ENCODE data around the gene PLCB3. TPM values are rescaled to one million over a fixed set of nuclear protein-coding genes. Genes with fewer than 3 reads are reported as not detected.

The PLCB3 gene
- total and polyA plus RNA-seq, 2 donors (not counting 3 experiments of a cell fraction or from before 2014, with no cell fraction given), result 32.3 to 61.1 TPM

DNA sequence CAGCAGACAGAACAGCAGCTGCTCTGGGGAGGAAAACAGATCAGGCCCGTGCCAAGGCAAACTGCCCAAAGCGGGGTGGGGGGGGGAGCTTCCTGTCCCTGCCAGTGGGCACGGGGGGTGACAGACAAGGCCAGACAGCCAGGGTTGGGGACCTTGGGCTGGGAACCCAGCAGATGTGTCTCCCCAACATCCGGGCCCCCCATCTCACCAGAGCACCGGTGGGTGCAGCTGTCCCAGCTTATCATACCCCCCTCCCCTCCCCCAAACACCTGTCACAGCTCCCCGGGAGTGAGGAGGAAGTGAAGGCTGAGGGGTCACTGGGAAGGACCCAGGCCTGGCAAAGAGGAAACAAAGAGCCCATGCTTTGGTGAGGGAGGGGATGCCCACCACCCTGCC, 5.9 kb upstream of the PLCB3 start:
- CTCF ChIA-PET, result interaction anchor here (0.9 to 5.0 kb wide), 10 partner anchors 8 to 110 kb away, joined by 3 to 36 read pairs (median 5); partner anchors contain the start of genes CATSPERZ, ESRRA and STIP1
- POLR2A ChIA-PET, result interaction anchor here (0.6 to 2.2 kb wide), 4 partner anchors 23 to 59 kb away, joined by 3 to 10 read pairs (median 6); no protein-coding TSS in a partner anchor
- peaks cover 40% of the 10 kb centered on the region for H3K79me2 ChIP-seq (ENCODE audit: control insufficient read depth, insufficient read depth, low read length)
- FAIRE-seq, result no peak
- no peak overlapping the region for H2AFZ ChIP-seq (ENCODE audit: low read depth, low read length)
- BruUV-seq (replicated peaks), result no TSS peak
- H3K9me3 ChIP-seq (replicated peaks; ENCODE audit: control insufficient read depth, insufficient read depth, low read length), result no peaks in the 10 kb centered on the region
- dilution Hi-C loops (cut with MboI; ENCODE audit: extremely low pct_ligation_motif_present, low sequenced_read_pairs) (no loop called here), intact Hi-C loops (cut with micrococcal nuclease) (no loop called here)
- no peaks in the 10 kb centered on the region for H3K27me3 ChIP-seq (ENCODE audit: control insufficient read depth in 2 of 2, insufficient read depth in 2 of 2, low read length in 2 of 2)
- peak overlapping the region; percentile 67 to 78 (median 73) for H3K4me3 ChIP-seq (replicated peaks in 1 of 3; ENCODE audit: insufficient read depth in 1 of 3, low read depth in 1 of 3, low read length in 3 of 3)
- no peaks in the 10 kb centered on the region for H3K9me1 ChIP-seq (replicated peaks; ENCODE audit: control insufficient read depth, extremely low read depth, insufficient read depth, low read length)
- no peaks in the 10 kb centered on the region for H4K20me1 ChIP-seq (replicated peaks; ENCODE audit: control insufficient read depth, extremely low read depth, insufficient read depth, low read length)
- TF ChIP-seq POLR2A (IDR thresholded peaks at IDR 0.05; ENCODE audit: low read depth, low read length) (no peak), FOS (IDR thresholded peaks at IDR 0.05; ENCODE audit: borderline replicate concordance, insufficient read depth, low read length) (no peak), POLR2AphosphoS5 (IDR thresholded peaks at IDR 0.05; ENCODE audit: insufficient read depth, low read depth, low read length) (no peak), EZH2 (IDR thresholded peaks at IDR 0.05; ENCODE audit: borderline replicate concordance, low read depth, low read length, severe bottlenecking) (no peak), MYC (IDR thresholded peaks at IDR 0.05; ENCODE audit: low read depth, low read length) (no peak), GATA2 (IDR thresholded peaks at IDR 0.05; ENCODE audit: insufficient read depth, insufficient read length, low read depth, low read length) (no peak), JUN (IDR thresholded peaks at IDR 0.05; ENCODE audit: borderline replicate concordance, insufficient read depth, insufficient read length, low read depth) (no peak)
- TF ChIP-seq, protein P1, sequence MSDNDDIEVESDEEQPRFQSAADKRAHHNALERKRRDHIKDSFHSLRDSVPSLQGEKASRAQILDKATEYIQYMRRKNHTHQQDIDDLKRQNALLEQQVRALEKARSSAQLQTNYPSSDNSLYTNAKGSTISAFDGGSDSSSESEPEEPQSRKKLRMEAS (IDR thresholded peaks at IDR 0.05; ENCODE audit: insufficient read depth, insufficient read length), result no peak
- TF ChIP-seq, protein P2, sequence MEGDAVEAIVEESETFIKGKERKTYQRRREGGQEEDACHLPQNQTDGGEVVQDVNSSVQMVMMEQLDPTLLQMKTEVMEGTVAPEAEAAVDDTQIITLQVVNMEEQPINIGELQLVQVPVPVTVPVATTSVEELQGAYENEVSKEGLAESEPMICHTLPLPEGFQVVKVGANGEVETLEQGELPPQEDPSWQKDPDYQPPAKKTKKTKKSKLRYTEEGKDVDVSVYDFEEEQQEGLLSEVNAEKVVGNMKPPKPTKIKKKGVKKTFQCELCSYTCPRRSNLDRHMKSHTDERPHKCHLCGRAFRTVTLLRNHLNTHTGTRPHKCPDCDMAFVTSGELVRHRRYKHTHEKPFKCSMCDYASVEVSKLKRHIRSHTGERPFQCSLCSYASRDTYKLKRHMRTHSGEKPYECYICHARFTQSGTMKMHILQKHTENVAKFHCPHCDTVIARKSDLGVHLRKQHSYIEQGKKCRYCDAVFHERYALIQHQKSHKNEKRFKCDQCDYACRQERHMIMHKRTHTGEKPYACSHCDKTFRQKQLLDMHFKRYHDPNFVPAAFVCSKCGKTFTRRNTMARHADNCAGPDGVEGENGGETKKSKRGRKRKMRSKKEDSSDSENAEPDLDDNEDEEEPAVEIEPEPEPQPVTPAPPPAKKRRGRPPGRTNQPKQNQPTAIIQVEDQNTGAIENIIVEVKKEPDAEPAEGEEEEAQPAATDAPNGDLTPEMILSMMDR (IDR thresholded peaks at IDR 0.05; ENCODE audit: extremely low read depth in 1 of 2, insufficient read depth in 1 of 2, low read depth in 1 of 2, low read length in 2 of 2), result no peak
- peaks cover 22% of the 10 kb centered on the region for H3K4me1 ChIP-seq (ENCODE audit: control insufficient read depth, extremely low read depth, insufficient read depth, low read length)
- H3K27ac ChIP-seq (ENCODE audit: insufficient read depth, low read depth, low read length), result peak overlapping the region; percentile 47
- H3K9ac ChIP-seq (replicated peaks; ENCODE audit: extremely low read depth, insufficient read depth, low read length), result peak overlapping the region; percentile 4
- peak overlapping the region; percentile 35 for H3K4me2 ChIP-seq (ENCODE audit: insufficient read depth, low read length)
- DNase-seq (ENCODE audit: low read depth, low spot score), result no peak
- H3K36me3 ChIP-seq (ENCODE audit: control insufficient read depth in 2 of 2, extremely low read depth in 1 of 2, insufficient read depth in 2 of 2, low read length in 2 of 2), result peaks cover 0 to 12% of the 10 kb centered on the region in 2 experiments

Measured in endothelial cell of umbilical vein (primary cell).